Upper lobe of left lung (tissue), 6 donors: ENCODE data around the gene CYP46A1. TPM values are rescaled to one million over a fixed set of nuclear protein-coding genes. Genes with fewer than 3 reads are reported as not detected.

ENCODE experiments used
- ATAC-seq, 2 donors: fragments of 200-7000 bp; cut with Tn5 transposase; one replicate each; pipeline ENCODE4 v1.9.1; 2022; ENCODE audit warnings: mild to moderate bottlenecking in 2 of 2, moderate library complexity in 2 of 2; ENCODE audit not compliant: low FRiP score in 2 of 2
- DNase-seq, 2 donors: peaks; one replicate each; pipeline ENCODE4 v3.0.0-alpha.2; 2019 to 2020
- H3K27ac ChIP-seq, 4 donors: fragments of 200-600 bp; sonication (generic); one replicate each; pipeline ENCODE4 v1.5.1; 2016 to 2019
- H3K27me3 ChIP-seq, 4 donors: fragments of 200-600 bp; sonication (generic); one replicate each; pipeline ENCODE4 v1.5.1; 2017 to 2019
- H3K36me3 ChIP-seq, 4 donors: fragments of 200-600 bp; sonication (generic); one replicate each; pipeline ENCODE4 v1.5.1; 2016 to 2019
- H3K4me1 ChIP-seq, 4 donors: fragments of 200-600 bp; sonication (generic); one replicate each; pipeline ENCODE4 v1.5.1; 2018 to 2019
- H3K4me3 ChIP-seq, 4 donors: fragments of 200-600 bp; sonication (generic); one replicate each; pipeline ENCODE4 v1.5.1; 2017 to 2019; ENCODE audit warnings: mild to moderate bottlenecking in 2 of 4, moderate library complexity in 1 of 4
- H3K9me3 ChIP-seq, 4 donors: fragments of 200-600 bp; sonication (generic); one replicate each; pipeline ENCODE4 v1.5.1; 2018 to 2019
- EP300 ChIP-seq, 4 donors: sonication (generic); formaldehyde crosslinking; IDR thresholded peaks; one replicate each; pipeline ENCODE4 v1.5.1; 2017; ENCODE audit warnings: antibody characterized with exemption in 4 of 4, control low read depth in 2 of 4
- POLR2A ChIP-seq, 4 donors: fragments of 450-650 bp; IDR thresholded peaks; one replicate each; pipeline ENCODE4 v1.5.1; 2016 to 2017; ENCODE audit warnings: antibody characterized with exemption in 4 of 4, mild to moderate bottlenecking in 2 of 4
- POLR2AphosphoS5 ChIP-seq, 2 donors: sonication (generic); formaldehyde crosslinking; IDR thresholded peaks; one replicate each; pipeline ENCODE4 v1.5.1; 2017; ENCODE audit warnings: antibody characterized with exemption in 2 of 2
- WGBS, 2 donors: methylation state at CpG; one replicate each; pipeline ENCODE4 v1.1.5; 2017 to 2018; 5-methylcytosine and 5-hydroxymethylcytosine counted together
- total RNA-seq, 6 donors: library from RNA; depleted of rRNA in 4 of 6; stranded (reverse); fragments of >200 nt in 4 of 6; gene quantifications; one replicate each; pipeline versions ENCODE4 v1.1.0 to v1.2.1, GENCODE V29; 2016 to 2021
- TF ChIP-seq, protein P1 (sequence below), 6 experiments: fragments of 450-650 bp in 4 of 6; fragments of 200-600 bp in 2 of 6; sonication (generic) in 2 of 6; IDR thresholded peaks; one replicate each; pipeline ENCODE4 v1.5.1; 2016 to 2019; ENCODE audit warnings: antibody characterized with exemption in 6 of 6
- donor health status: DM: no; HTN: no; CAD: no; lungs with moderate emphysema.
- donor health status: DM: no; HTN: yes; CAD: no; lungs with severe emphysema.

The CYP46A1 gene
- total RNA-seq, 6 donors from 2014 or later, result 0.15 to 12.6 (median 1.2) TPM

DNA sequence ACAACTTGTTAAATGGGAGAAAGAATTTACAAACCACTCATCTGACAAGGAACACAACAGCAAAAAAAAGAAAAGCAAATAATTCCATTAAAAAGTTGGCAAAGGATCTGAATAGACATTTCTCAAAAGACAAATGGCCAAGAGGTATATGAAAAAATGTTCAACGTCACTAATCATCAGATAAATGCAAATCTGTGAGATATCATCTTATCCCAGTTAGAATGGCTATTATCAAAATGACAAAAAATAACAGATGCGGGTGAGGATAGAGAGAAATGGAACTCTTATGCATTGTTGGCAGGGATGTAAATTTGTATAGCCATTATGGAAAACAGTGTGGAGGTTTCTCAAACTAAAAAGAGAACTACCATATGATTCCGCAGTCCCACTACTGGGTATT lies 29.9 kb downstream of the CYP46A1 start:
- no peaks in the 10 kb centered on the region for H3K27me3 ChIP-seq
- no peak overlapping the region for H3K4me3 ChIP-seq
- 88 to 92% methylated on average over 3 of the region's 3 CpGs for WGBS, 2 donors
- no peaks in the 10 kb centered on the region for H3K9me3 ChIP-seq
- H3K27ac ChIP-seq, result no peak overlapping the region
- H3K36me3 ChIP-seq, result no peaks in the 10 kb centered on the region
- DNase-seq (no peak), ATAC-seq (no peak)
- no peak for TF ChIP-seq POLR2AphosphoS5 (IDR thresholded peaks at IDR 0.05)
- no peaks in the 10 kb centered on the region for H3K4me1 ChIP-seq

DNA sequence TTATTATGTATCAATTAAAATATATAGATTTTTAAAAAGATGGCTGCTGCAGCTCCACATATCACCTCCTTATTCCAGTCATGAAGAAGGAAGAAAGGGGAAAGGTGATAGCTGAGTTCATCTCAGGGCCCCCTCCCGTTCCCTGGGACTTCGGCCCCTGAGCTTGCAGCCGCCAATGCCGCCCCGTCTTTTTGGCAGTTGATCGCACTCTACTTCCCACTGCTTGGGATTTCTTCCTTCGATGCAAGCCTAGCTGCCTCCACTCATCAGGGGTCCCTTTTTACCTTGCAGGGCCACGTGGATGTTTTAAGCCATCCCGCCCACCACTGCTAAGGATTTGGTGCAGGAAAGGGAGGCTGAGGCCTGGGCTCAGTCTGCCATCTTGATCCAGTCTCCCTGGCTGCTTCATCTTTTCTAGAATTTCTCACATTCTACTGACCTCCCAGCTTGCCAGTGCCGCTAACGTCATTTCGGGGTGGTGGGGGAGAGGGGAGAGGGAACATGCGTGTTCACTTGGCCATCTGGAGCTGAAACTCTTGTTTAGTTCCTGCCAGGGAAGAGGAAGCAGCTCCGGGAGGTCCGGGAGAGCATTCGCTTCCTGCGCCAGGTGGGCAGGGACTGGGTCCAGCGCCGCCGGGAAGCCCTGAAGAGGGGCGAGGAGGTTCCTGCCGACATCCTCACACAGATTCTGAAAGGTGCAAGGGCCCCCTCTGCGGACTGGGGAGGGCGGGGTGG lies 31.3 kb downstream of the CYP46A1 start:
- H3K9me3 ChIP-seq, result no peaks in the 10 kb centered on the region
- TF ChIP-seq POLR2A (IDR thresholded peaks at IDR 0.05) (no peak), EP300 (IDR thresholded peaks at IDR 0.05) (no peak), POLR2AphosphoS5 (IDR thresholded peaks at IDR 0.05) (no peak)
- TF ChIP-seq, protein P1, sequence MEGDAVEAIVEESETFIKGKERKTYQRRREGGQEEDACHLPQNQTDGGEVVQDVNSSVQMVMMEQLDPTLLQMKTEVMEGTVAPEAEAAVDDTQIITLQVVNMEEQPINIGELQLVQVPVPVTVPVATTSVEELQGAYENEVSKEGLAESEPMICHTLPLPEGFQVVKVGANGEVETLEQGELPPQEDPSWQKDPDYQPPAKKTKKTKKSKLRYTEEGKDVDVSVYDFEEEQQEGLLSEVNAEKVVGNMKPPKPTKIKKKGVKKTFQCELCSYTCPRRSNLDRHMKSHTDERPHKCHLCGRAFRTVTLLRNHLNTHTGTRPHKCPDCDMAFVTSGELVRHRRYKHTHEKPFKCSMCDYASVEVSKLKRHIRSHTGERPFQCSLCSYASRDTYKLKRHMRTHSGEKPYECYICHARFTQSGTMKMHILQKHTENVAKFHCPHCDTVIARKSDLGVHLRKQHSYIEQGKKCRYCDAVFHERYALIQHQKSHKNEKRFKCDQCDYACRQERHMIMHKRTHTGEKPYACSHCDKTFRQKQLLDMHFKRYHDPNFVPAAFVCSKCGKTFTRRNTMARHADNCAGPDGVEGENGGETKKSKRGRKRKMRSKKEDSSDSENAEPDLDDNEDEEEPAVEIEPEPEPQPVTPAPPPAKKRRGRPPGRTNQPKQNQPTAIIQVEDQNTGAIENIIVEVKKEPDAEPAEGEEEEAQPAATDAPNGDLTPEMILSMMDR (IDR thresholded peaks at IDR 0.05), result no peak
- H3K4me1 ChIP-seq, result no peaks in the 10 kb centered on the region
- no peaks in the 10 kb centered on the region for H3K36me3 ChIP-seq
- H3K27ac ChIP-seq, result no peak overlapping the region
- DNase-seq (no peak), ATAC-seq (no peak)
- no peak overlapping the region for H3K4me3 ChIP-seq
- WGBS, 2 donors, result 69 to 84% methylated on average over 19 to 24 of the region's 24 CpGs
- no peaks in the 10 kb centered on the region for H3K27me3 ChIP-seq

DNA sequence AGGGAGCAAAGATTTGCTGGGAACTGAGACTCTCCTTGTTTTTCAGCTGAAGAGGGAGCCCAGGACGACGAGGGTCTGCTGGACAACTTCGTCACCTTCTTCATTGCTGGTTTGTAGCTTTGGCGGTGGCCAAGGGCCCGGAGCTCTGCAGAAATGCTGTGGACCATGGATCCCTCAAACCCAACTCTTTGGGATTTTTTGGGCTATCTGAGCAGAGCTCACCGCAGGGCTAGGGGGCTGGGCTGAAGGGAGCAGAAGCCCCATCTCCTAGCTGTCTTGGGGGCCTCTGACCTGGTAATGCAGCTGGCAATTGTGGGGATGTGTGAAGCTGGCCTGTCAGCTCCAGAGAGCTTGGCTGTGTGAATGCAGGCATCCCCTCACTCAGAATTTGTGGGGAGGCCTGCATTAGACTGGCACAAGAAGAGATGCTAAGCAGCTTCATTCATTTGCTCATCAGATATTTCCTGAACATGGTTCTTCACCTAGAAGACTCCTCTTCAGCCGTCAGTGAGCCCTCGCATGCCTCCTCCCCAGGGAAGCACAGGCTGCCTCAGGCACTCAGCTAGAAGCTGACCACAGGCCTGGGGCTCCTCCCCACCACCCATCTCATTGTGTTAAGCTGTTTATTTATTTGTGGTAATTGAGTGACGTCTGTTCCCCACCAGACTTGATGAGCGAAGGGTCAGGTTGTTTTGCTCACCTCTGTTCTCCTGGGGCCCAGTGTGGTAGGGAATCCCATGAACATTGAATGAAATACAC lies 32.2 kb downstream of the CYP46A1 start:
- ATAC-seq (no peak), DNase-seq (no peak)
- H3K36me3 ChIP-seq, result no peaks in the 10 kb centered on the region
- no peaks in the 10 kb centered on the region for H3K4me1 ChIP-seq
- no peaks in the 10 kb centered on the region for H3K27me3 ChIP-seq
- H3K27ac ChIP-seq, result no peak overlapping the region
- WGBS, 2 donors, result 64 to 82% methylated on average over 7 to 9 of the region's 10 CpGs
- no peaks in the 10 kb centered on the region for H3K9me3 ChIP-seq
- no peak for TF ChIP-seq POLR2A (IDR thresholded peaks at IDR 0.05)
- TF ChIP-seq EP300 (IDR thresholded peaks at IDR 0.05), result no peak
- TF ChIP-seq, protein P1 (IDR thresholded peaks at IDR 0.05), result no peak
- no peak for TF ChIP-seq POLR2AphosphoS5 (IDR thresholded peaks at IDR 0.05)
- no peak overlapping the region for H3K4me3 ChIP-seq

DNA sequence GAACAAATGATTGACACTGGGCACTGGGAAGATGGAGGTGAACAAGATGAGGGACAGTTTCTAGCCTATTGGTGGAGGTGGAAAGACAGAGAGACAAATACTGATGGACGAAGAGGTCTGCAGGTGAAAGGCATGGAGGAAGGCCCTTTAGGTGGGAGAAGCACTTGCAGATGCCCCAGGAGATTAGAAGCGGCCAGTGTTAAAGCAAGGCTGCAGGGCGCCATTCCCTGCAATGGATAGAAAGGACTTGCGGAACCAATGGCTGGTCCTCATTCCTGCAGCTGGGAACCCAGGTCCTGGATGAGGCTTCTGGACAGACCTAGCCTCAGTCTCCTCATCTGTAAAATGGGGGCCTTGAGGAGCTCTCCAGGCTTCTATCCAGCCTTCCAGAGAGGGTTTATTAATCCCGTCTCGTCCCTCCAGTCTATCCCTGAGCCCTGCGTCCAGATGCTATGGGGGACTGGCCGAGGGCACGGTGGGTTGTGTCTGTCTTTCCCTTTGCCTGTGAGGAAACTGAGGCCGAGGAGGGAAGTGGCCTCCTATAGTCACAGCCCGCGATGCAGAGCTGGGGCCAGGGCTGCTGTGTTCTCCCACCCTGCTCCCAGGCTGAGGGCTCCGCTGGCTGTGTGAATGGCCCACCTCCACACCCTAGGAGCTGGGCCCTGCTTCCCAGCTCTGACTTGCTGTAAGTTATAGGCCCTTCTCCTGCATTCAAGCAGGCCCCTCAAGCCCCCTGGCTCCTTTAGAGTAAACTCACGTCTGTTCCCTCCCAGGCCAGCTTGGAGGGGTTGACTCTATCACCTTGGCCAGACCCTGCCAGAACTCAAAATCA lies 33.0 kb downstream of the CYP46A1 start:
- H3K27me3 ChIP-seq, result no peaks in the 10 kb centered on the region
- H3K9me3 ChIP-seq, result no peaks in the 10 kb centered on the region
- no peaks in the 10 kb centered on the region for H3K36me3 ChIP-seq
- H3K4me3 ChIP-seq, result no peak overlapping the region
- H3K4me1 ChIP-seq, result no peaks in the 10 kb centered on the region
- TF ChIP-seq, protein P1 (IDR thresholded peaks at IDR 0.05), result no peak
- no peak for TF ChIP-seq EP300 (IDR thresholded peaks at IDR 0.05)
- no peak for TF ChIP-seq POLR2A (IDR thresholded peaks at IDR 0.05)
- no peak for TF ChIP-seq POLR2AphosphoS5 (IDR thresholded peaks at IDR 0.05)
- no peak for DNase-seq
- ATAC-seq, result no peak
- no peak overlapping the region for H3K27ac ChIP-seq
- WGBS, 2 donors, result 87 to 95% methylated on average over 11 to 14 of the region's 14 CpGs

DNA sequence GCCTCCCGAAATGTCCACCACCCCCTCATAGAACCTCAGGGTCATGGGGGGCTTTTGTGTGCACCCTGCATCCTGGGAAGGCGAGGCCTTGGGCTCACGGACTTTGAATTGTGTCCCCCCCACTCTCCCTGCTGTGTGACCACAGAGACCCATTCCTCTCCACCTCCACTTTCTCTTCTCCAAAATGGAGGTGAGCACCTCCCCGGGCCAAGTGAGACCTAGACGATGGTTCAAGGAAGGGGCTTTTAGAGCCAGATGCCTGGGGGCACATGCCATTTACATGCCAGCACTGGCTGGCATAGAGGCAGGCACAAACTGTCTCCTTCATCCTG lies 33.5 kb downstream of the CYP46A1 start:
- no peak overlapping the region for H3K4me3 ChIP-seq
- H3K27ac ChIP-seq, result no peak overlapping the region
- DNase-seq (no peak), ATAC-seq (no peak)
- H3K4me1 ChIP-seq, result no peaks in the 10 kb centered on the region
- TF ChIP-seq EP300 (IDR thresholded peaks at IDR 0.05) (no peak), POLR2AphosphoS5 (IDR thresholded peaks at IDR 0.05) (no peak), POLR2A (IDR thresholded peaks at IDR 0.05) (no peak)
- TF ChIP-seq, protein P1 (IDR thresholded peaks at IDR 0.05), result no peak
- no peaks in the 10 kb centered on the region for H3K36me3 ChIP-seq
- H3K27me3 ChIP-seq, result no peaks in the 10 kb centered on the region
- no peaks in the 10 kb centered on the region for H3K9me3 ChIP-seq
- 85 to 91% methylated on average over 5 of the region's 5 CpGs for WGBS, 2 donors
